GM19452 (cell line): Measurements from ENCODE around the gene VRK2.
"Not testable (repeated sequence)": the region's sequence is repeated elsewhere in the genome, so short reads cannot be mapped to it uniquely, and the experiment has no call there.

Experiments
- ATAC-seq: cut with Tn5 transposase; IDR thresholded peaks from one replicate; pipeline ENCODE4 v1.9.1; 2021; ENCODE audit not compliant: unreplicated experiment

VRK2 gene

GRCh38 chr2:58106896-58107295 lies 60.3 kb downstream of the VRK2 start:
- no peak for ATAC-seq

GRCh38 chr2:58107803-58108710 lies 61.5 kb downstream of the VRK2 start:
- ATAC-seq = no peak

- no peak for ATAC-seq
Measured at GRCh38 chr2:58109481-58109880, 62.9 kb downstream of the VRK2 start.

- no peak for ATAC-seq
Measured at GRCh38 chr2:58110765-58111164, 64.2 kb downstream of the VRK2 start.

GRCh38 chr2:58113563-58113962 lies 67.0 kb downstream of the VRK2 start:
- ATAC-seq = not testable (repeated sequence)

GRCh38 chr2:58120626-58121229 lies 74.1 kb downstream of the VRK2 start:
- ATAC-seq = no peak

- no peak for ATAC-seq
Measured at GRCh38 chr2:58122040-58122439, 75.4 kb downstream of the VRK2 start.

GRCh38 chr2:58122540-58122939 lies 75.9 kb downstream of the VRK2 start:
- ATAC-seq = no peak

- no peak for ATAC-seq
Measured at GRCh38 chr2:58127111-58127510, 80.5 kb downstream of the VRK2 start.

GRCh38 chr2:58130238-58130637 lies 83.6 kb downstream of the VRK2 start:
- ATAC-seq = no peak

GRCh38 chr2:58131191-58132011 lies 84.8 kb downstream of the VRK2 start:
- ATAC-seq = no peak

- ATAC-seq = no peak
Measured at GRCh38 chr2:58133395-58133794, 86.8 kb downstream of the VRK2 start.

GRCh38 chr2:58135861-58136260 lies 89.3 kb downstream of the VRK2 start:
- ATAC-seq = no peak

- ATAC-seq = no peak
Measured at GRCh38 chr2:58137221-58137620, 90.6 kb downstream of the VRK2 start.

- ATAC-seq = no peak
Measured at GRCh38 chr2:58137856-58138255, 91.2 kb downstream of the VRK2 start.

GRCh38 chr2:58138396-58139030 lies 91.9 kb downstream of the VRK2 start:
- no peak for ATAC-seq

- no peak for ATAC-seq
Measured at GRCh38 chr2:58140508-58141072, 94.0 kb downstream of the VRK2 start.

- not testable (repeated sequence) for ATAC-seq
Measured at GRCh38 chr2:58145769-58146168, 99.2 kb downstream of the VRK2 start.

- no peak for ATAC-seq
Measured at GRCh38 chr2:58146707-58147106, 100.1 kb downstream of the VRK2 start.

- no peak for ATAC-seq
Measured at GRCh38 chr2:58155160-58155778, 108.7 kb downstream of the VRK2 start.
